NB4 (cell line): Measurements from ENCODE around the gene CD3E.

Source experiments
- POLR2A ChIP-seq: IDR thresholded peaks from 2 replicates; pipeline ENCODE4 v1.6.1; 2011; ENCODE audit warnings: mild to moderate bottlenecking; ENCODE audit not compliant: insufficient read length; ENCODE audit errors: extremely low read depth
- TF ChIP-seq, protein P1 (sequence below): IDR thresholded peaks from one replicate; pipeline ENCODE4 v1.5.1; 2012; ENCODE audit warnings: low read depth, low read length

DNA sequence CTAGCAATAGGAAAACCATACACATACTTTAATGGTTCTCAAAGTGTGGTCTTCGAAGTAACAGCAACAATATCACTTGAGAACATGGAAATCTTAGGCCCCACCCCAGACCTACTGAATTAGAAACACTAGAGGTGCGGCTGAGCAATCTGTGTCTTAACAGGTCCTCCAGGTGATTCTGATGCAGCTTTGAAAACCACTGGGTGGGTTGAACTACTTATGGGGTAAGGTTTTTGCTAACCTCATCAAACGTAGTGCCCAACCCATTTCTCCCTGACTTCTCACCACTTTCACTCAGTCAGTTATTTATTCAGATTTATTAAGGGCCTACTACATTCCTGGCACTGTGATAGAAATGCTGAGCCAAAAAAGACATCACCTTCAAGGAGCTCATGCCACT, 44.2 kb upstream of the CD3E start:
- TF ChIP-seq, protein P1, sequence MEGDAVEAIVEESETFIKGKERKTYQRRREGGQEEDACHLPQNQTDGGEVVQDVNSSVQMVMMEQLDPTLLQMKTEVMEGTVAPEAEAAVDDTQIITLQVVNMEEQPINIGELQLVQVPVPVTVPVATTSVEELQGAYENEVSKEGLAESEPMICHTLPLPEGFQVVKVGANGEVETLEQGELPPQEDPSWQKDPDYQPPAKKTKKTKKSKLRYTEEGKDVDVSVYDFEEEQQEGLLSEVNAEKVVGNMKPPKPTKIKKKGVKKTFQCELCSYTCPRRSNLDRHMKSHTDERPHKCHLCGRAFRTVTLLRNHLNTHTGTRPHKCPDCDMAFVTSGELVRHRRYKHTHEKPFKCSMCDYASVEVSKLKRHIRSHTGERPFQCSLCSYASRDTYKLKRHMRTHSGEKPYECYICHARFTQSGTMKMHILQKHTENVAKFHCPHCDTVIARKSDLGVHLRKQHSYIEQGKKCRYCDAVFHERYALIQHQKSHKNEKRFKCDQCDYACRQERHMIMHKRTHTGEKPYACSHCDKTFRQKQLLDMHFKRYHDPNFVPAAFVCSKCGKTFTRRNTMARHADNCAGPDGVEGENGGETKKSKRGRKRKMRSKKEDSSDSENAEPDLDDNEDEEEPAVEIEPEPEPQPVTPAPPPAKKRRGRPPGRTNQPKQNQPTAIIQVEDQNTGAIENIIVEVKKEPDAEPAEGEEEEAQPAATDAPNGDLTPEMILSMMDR: no peak
- no peak for TF ChIP-seq POLR2A
